Activated CD4-positive, alpha-beta memory T cell treated with anti-CD3 and anti-CD28 coated beads, Interleukin-2, amount 10 ng/mL, durations not matched to agents 7 days and 5 days (primary cell): ENCODE data around the gene KCNH2. TPM values are rescaled to one million over a fixed set of nuclear protein-coding genes. Genes with fewer than 3 reads are reported as not detected.

Source experiments
- CTCF ChIA-PET: fragments of 350-600 bp; sonication (Branson Sonifier 250); formaldehyde crosslinking; loops from one replicate; lab custom pipeline; 2021; ENCODE audit warnings: antibody characterized with exemption, inconsistent platforms; lab: Charles Lee
- POLR2A ChIA-PET: fragments of 350-600 bp; sonication (Branson Sonifier 250); formaldehyde crosslinking; loops from one replicate; lab custom pipeline; 2021; ENCODE audit warnings: antibody characterized with exemption; lab: Charles Lee
- DNase-seq: peaks from one replicate; pipeline ENCODE4 v3.0.0-alpha.2; 2020
- H3K27ac Mint-ChIP-seq: one replicate; pipeline ENCODE4 v1.8.0; 2021; ENCODE audit warnings: mild to moderate bottlenecking, mixed read lengths
- H3K27me3 Mint-ChIP-seq: one replicate; pipeline ENCODE4 v1.8.0; 2021; ENCODE audit warnings: mixed read lengths
- H3K36me3 Mint-ChIP-seq: one replicate; pipeline ENCODE4 v1.8.0; 2021; ENCODE audit warnings: low read depth, mixed read lengths
- H3K4me1 Mint-ChIP-seq: one replicate; pipeline ENCODE4 v1.8.0; 2021; ENCODE audit warnings: mixed read lengths
- H3K4me3 Mint-ChIP-seq: one replicate; pipeline ENCODE4 v1.8.0; 2021; ENCODE audit warnings: mild to moderate bottlenecking, mixed read lengths
- H3K9me3 Mint-ChIP-seq: one replicate; pipeline ENCODE4 v1.8.0; 2021; ENCODE audit warnings: mixed read lengths
- total RNA-seq, 2 experiments: library from RNA; stranded (reverse); gene quantifications; one replicate each; pipeline ENCODE4 v1.2.3, GENCODE V29; 2021

Gene KCNH2
- total RNA-seq, 2 experiments from 2014 or later: 0.15 to 0.38 TPM

DNA sequence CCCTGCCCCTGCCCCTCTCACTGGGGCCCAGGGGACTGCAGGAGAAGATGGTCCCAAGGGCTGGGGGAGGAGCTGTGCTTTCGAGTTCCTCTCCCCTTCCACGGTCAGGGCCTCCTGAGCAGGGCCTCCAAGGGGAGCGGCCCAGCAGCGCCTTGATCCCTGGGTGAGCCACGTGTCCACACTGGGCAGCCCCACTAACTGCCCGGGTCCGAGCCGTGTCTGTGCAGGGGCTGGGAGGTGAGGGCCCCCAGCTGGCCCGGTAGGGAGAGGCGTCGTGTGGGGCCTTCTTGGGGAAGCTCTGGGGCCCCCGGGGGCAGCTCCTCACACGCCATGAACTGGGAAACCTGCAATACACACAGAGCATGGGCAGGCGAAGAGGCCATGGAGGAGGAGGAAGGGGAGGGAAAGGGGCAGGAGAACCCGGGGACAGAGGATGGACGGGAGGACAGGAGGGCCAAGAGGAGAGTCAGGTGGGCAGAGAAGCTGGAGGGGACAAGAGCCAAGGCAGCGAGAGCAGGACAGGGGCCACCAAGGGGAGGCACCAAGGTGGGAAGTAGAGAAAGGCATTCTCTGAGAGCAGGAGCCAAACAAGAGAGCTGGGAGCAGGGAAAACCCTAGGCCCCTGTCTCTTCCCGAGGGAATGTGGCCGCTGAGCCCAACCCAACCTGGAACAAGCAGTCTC is 32.8 kb downstream of the KCNH2 start:
- Mint-ChIP-seq H3K27me3 (peaks cover 5% of the 10 kb centered on the region), H3K9me3 (no peaks in the 10 kb centered on the region), H3K27ac (no peak overlapping the region), H3K4me1 (peaks cover 19% of the 10 kb centered on the region), H3K36me3 (no peaks in the 10 kb centered on the region), H3K4me3 (no peak overlapping the region)
- ChIA-PET POLR2A (no interaction called here), CTCF (no interaction called here)
- DNase-seq: no peak

DNA sequence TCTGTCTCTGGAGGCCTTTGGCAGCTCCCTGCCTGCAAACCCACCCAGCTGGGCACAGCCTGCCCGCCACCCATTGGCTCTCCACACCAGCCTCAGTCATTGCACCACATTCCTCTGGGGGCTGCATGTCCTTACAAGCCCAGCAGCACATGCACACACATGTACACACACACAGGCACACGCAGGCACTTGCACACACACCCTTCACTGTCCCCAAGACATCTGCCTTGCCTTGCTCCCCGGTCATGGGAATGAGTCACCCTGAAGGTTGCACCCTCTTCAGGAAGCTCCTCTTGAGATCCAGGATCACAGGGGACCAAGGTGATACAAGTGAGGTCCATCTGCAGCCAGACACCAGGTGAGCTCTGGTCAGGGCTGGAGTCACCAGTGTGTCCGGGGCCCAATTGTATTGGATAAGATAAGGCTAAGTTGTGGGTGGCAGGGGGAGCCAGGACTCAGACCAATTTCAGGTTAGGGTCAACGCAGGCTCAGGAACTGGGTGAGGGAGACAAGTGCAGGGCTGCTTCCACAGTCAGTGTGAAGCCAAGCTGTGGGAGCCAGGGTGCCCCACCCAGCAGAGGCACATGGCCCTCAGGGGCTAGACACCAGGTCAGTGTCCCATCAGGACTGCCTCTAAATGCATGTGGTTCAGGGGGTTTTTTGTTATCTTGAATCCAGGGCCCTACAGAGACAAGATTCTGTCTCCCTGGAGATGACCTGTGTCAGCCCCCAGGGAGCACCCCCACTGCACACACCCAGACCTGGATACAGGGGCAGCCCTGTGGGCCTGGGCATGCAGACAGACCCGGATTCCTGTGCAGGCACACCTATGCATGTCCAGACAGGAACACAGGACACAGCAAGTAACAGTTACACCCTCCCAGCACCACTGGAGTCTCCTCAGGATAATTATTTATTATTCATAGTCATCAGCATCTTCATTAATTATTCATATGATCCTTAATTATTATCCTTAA is 33.8 kb downstream of the KCNH2 start:
- Mint-ChIP-seq H3K4me1 (peaks cover 20% of the 10 kb centered on the region), H3K36me3 (no peaks in the 10 kb centered on the region), H3K4me3 (no peak overlapping the region), H3K9me3 (no peaks in the 10 kb centered on the region), H3K27ac (no peak overlapping the region), H3K27me3 (peaks cover 5% of the 10 kb centered on the region)
- CTCF ChIA-PET: no interaction called here
- DNase-seq: no peak
- POLR2A ChIA-PET: no interaction called here

DNA sequence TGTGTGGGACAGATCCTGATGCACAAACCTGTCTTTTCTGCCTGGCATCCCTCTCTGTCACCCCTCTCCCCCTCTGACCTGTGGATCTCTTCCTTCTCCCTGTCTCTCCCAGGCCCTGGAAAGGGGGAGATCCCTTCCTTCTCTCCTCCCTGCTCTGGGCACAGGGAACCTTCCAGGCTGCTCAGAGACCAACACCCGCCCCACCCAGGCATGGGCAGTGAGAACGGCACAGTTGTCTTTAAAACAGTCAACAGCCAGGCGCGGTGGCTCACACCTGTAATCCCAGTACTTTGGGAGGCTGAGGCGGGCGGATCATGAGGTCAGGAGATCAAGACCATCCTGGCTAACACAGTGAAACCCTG is 34.7 kb downstream of the KCNH2 start:
- Mint-ChIP-seq H3K4me3 (no peak overlapping the region), H3K4me1 (peaks cover 26% of the 10 kb centered on the region), H3K36me3 (no peaks in the 10 kb centered on the region), H3K9me3 (no peaks in the 10 kb centered on the region), H3K27ac (no peak overlapping the region), H3K27me3 (peaks cover 5% of the 10 kb centered on the region)
- CTCF ChIA-PET: no interaction called here
- POLR2A ChIA-PET: interaction anchor here (0.5 kb wide), 1 partner anchor 8 kb away, joined by 5 read pairs; no protein-coding TSS in a partner anchor
- no peak for DNase-seq

DNA sequence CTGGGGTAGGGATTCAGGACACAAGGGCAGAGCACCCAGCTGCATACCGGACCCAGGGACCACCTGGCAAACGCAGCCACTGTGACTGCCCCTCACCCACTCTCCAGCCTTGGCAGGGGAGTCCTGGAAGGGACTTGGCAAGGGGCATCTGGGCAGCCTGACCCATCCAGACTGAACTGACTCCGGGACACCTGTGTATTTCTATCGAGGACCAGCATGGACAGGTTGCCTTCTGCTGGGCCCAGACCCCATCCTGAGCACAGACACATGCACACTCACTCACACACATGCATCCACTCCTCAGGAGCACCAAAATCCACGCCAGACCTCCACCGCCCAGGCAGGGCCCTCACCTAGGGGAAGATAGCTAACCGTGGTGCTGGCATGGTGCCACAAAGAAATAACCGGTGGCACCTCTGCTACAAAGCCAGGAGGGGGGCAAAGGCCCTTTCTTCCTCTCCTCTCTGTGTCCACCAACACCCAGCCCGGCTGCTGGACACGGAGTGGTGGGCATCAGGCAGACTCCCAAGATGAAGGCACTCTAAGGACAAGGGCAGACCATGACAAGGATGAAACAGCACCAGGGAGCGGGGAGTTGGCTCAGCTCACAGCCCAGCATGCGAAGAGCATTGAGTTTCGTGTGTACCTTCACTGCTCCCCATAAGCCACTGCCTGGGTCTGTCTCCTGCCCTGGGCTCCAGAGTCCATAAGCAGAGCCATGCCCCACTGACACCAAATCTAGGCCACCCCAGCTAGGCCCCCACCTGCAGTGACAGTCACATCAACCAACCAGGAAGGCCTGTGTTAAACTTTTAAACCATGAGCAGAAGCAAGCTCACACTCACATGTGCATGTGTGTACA is 35.3 kb downstream of the KCNH2 start:
- no peak overlapping the region for H3K4me3 Mint-ChIP-seq
- H3K27ac Mint-ChIP-seq: no peak overlapping the region
- H3K9me3 Mint-ChIP-seq: no peaks in the 10 kb centered on the region
- peaks cover 32% of the 10 kb centered on the region for H3K4me1 Mint-ChIP-seq
- peaks cover 2% of the 10 kb centered on the region for H3K27me3 Mint-ChIP-seq
- ChIA-PET CTCF (no interaction called here), POLR2A (interaction anchor here (0.5 kb wide), 1 partner anchor 8 kb away, joined by 5 read pairs; no protein-coding TSS in a partner anchor)
- no peak for DNase-seq
- H3K36me3 Mint-ChIP-seq: no peaks in the 10 kb centered on the region

DNA sequence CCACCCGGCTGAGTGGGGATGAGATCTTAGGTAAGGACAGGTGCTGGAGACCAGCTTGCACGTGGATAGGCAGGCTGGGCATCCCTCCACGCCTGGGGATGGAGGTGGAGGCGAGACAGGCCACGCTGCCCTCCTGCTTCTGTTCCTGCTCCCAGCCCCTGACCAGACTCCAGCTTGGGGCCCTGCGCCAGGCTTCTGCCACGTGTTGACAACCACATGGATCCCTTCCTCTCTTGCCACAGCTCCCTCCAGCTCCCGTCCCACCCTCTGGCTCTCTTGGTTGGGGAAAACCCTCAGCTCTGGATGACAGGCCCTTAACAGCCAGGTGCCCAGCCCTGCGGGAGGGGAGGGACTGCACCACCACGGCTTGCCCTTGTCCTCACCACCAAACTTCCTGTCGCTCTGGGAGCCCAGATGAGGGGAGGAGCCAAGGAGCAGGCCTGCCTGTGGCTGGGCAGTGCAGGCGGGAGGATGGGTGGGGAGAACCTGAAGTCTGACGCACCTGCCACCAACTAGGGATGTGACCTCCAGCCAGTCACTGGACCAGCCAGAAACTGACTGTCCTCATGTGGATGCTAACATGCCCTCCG is 36.0 kb downstream of the KCNH2 start:
- DNase-seq: peak; percentile 73
- ChIA-PET POLR2A (no interaction called here), CTCF (no interaction called here)
- Mint-ChIP-seq H3K9me3 (no peaks in the 10 kb centered on the region), H3K4me3 (no peak overlapping the region), H3K36me3 (no peaks in the 10 kb centered on the region), H3K4me1 (peaks cover 36% of the 10 kb centered on the region), H3K27ac (no peak overlapping the region), H3K27me3 (peaks cover 2% of the 10 kb centered on the region)

DNA sequence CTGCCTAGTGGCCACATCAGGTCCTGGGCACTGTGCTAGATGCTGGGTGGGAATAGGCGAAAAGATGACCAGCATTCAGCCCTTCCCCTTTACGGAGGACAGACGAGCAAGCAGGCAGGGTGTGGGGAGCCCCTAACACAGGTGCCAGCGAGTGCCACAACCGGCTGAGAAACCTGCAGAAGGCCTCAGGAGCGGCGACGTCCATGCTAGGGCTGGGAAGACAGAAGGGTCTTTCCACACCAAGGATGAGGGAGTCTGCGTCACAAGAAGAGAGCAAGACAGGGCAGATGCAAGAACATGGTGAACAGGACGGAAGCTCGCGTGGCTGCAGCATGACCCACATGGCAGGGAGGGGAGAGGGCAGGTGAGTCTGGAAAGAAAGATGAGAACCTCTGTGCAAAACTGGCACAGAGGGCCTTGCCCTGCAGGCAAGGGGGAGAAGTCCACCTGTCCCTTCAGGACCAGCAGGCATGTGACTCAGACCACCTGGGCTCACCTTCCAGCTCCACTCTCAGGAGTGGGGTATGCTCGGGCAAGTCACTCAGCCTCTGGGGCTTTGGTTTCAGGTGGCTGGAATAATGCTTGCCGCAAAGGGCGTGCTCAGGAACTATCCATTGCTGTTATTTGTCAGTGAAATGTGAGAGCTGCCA is 36.6 kb downstream of the KCNH2 start:
- POLR2A ChIA-PET: no interaction called here
- CTCF ChIA-PET: no interaction called here
- DNase-seq: no peak
- peaks cover 2% of the 10 kb centered on the region for H3K27me3 Mint-ChIP-seq
- no peaks in the 10 kb centered on the region for H3K9me3 Mint-ChIP-seq
- no peak overlapping the region for H3K4me3 Mint-ChIP-seq
- no peak overlapping the region for H3K27ac Mint-ChIP-seq
- H3K36me3 Mint-ChIP-seq: no peaks in the 10 kb centered on the region
- peaks cover 36% of the 10 kb centered on the region for H3K4me1 Mint-ChIP-seq

DNA sequence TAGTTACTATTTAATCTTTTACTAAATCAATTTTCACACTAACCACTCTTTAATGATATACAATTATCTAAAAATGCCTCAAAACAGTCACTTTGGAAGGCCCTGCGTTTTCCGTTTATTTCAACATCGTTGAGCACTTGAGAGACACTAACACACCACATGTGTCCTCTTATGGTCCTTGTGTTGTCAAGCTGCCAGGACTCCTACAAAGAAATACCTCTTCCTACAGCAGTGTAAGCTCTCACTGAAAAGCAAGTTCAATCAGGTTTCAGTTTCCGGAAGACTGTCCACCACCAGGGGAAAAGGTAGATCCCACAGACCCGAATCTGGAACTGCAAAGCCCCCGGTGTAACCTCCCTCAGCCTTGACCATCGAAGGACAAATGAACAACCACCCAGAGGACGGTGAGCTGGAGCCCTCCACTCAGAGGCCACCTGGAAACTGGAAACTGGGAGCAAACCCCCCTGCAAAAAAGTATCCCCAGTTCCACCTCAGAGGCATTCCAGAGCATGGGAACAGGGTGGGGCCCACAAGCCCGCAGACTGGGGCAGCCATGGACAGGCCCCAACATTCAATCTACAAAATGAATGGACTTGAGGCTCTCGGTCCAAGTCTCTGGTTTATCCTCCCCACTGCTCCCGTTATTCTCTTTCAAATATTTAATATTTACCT is 37.6 kb downstream of the KCNH2 start:
- H3K4me1 Mint-ChIP-seq: peaks cover 36% of the 10 kb centered on the region
- no peak for DNase-seq
- ChIA-PET CTCF (interaction anchor here (1.1 to 1.5 kb wide), 2 partner anchors 10 to 22 kb away, joined by 4 read pairs; no protein-coding TSS in a partner anchor), POLR2A (no interaction called here)
- H3K4me3 Mint-ChIP-seq: no peak overlapping the region
- H3K27me3 Mint-ChIP-seq: peaks cover under 1% of the 10 kb centered on the region
- H3K9me3 Mint-ChIP-seq: no peaks in the 10 kb centered on the region
- H3K36me3 Mint-ChIP-seq: no peaks in the 10 kb centered on the region
- no peak overlapping the region for H3K27ac Mint-ChIP-seq

DNA sequence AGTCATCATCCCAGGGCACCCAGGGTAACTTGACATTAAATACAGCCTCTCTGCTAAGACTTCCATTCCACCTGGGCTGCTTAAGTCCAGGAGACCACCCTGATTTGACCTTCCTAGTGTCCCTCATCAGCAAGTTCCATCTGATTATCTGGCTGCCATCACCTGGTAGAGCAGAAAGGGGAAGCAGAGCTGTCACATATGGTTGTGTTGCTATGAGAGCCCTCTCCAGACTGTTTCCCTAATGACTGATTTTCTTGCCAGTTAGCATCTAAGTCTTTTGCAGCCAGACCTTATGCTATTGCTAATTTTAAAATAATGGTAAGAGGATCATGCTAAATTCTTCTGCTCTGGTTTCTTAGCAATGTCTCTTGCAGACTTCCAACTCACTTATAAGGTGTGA is 38.7 kb downstream of the KCNH2 start:
- CTCF ChIA-PET: interaction anchor here (1.1 to 1.5 kb wide), 3 partner anchors 9 to 69 kb away, joined by 3 to 4 read pairs (median 4); no protein-coding TSS in a partner anchor
- no peaks in the 10 kb centered on the region for H3K27me3 Mint-ChIP-seq
- H3K4me3 Mint-ChIP-seq: no peak overlapping the region
- POLR2A ChIA-PET: no interaction called here
- no peaks in the 10 kb centered on the region for H3K36me3 Mint-ChIP-seq
- DNase-seq: no peak
- no peaks in the 10 kb centered on the region for H3K9me3 Mint-ChIP-seq
- no peak overlapping the region for H3K27ac Mint-ChIP-seq
- H3K4me1 Mint-ChIP-seq: peaks cover 36% of the 10 kb centered on the region

DNA sequence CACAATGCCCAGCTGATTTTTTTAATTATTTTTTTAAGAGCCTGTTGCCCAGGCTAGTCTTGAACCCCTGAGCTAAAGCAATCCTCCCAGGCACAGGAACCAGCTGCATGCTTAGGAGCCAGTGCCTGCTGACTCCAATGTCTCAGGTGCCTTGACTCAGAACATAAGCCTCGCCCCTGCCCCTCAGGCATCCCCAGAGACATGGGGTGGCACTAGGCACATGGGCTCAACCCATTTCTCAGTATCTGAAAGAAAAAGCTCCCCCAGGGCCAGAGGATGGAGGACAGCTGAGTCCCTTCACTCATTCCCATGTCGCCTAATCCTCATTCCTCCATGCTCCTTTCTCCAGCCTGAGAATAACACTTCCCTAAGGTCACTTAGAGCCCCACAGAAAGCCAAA is 39.1 kb downstream of the KCNH2 start:
- H3K27ac Mint-ChIP-seq: no peak overlapping the region
- CTCF ChIA-PET: interaction anchor here (1.2 to 1.9 kb wide), 5 partner anchors 15 to 160 kb away, joined by 3 to 5 read pairs (median 4); no protein-coding TSS in a partner anchor
- no peaks in the 10 kb centered on the region for H3K9me3 Mint-ChIP-seq
- no peak for DNase-seq
- no peaks in the 10 kb centered on the region for H3K36me3 Mint-ChIP-seq
- POLR2A ChIA-PET: no interaction called here
- no peak overlapping the region for H3K4me3 Mint-ChIP-seq
- peaks cover 36% of the 10 kb centered on the region for H3K4me1 Mint-ChIP-seq
- H3K27me3 Mint-ChIP-seq: no peaks in the 10 kb centered on the region

DNA sequence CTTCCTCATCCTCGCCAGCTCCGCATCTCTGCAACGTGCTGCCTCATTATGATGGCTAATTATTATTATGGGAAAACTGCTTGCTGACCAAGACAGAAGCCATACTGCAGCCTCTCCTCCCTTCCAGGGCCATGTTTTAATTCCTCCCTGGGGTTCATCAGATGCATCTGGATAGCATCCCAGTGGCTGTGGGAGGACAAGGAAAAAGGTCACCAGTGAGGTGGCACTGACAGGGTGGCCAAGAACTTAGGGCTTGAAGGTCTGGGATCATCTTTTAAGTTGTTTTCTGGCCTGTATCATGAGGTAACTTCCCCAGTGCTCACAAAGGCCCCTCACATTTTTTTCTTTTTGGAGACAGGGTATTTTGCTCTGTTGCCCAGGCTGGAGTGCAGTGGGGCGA is 39.6 kb downstream of the KCNH2 start:
- Mint-ChIP-seq H3K36me3 (no peaks in the 10 kb centered on the region), H3K4me3 (no peak overlapping the region), H3K27me3 (no peaks in the 10 kb centered on the region), H3K27ac (no peak overlapping the region), H3K4me1 (peaks cover 36% of the 10 kb centered on the region), H3K9me3 (no peaks in the 10 kb centered on the region)
- ChIA-PET POLR2A (no interaction called here), CTCF (interaction anchor here (0.7 to 1.9 kb wide), 6 partner anchors 16 to 160 kb away, joined by 3 to 5 read pairs (median 4); no protein-coding TSS in a partner anchor)
- DNase-seq: no peak

DNA sequence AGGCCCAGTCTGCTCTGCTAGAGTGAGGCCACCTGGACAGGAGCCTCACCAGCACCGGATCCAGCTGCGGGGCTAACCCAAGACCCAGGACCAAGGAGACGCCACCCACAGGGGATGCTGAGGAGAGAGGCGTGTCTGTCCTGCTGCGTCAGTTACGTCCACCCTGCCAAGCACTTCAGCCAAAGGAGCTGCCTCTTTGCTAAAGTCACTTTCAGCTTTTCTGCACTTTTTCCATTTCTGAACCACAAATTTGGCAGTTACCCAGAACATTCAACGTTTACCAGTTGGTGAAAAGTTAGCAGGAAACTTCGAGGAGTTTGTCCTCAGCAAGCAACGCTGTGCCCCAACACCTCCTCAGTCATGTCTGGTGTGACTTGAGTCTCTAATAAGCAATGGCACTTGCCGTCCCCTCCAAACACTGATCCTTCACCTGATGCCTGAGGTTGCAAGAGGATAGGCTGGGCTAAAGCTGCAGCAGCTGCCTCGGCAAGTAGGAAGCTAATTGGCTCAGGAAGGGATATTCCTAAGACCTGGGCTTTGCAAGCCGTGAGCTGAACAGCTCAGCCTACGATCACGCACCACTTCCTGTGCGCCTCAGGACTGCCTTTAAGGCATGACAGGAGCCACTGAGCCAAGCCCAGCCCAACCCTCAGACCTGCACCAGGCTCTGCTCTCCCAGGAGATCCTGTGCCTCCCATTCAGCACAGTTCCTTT is 40.1 kb downstream of the KCNH2 start:
- POLR2A ChIA-PET: interaction anchor here (1.1 kb wide), 1 partner anchor 14 kb away, joined by 3 read pairs; no protein-coding TSS in a partner anchor
- H3K9me3 Mint-ChIP-seq: no peaks in the 10 kb centered on the region

More for the DNA sequence above, 40.1 kb downstream of the KCNH2 start:
- peaks cover 36% of the 10 kb centered on the region for H3K4me1 Mint-ChIP-seq
- H3K36me3 Mint-ChIP-seq: no peaks in the 10 kb centered on the region
- CTCF ChIA-PET: interaction anchor here (0.5 to 1.9 kb wide), 7 partner anchors 16 to 452 kb away, joined by 3 to 5 read pairs (median 4); no protein-coding TSS in a partner anchor
- H3K4me3 Mint-ChIP-seq: no peak overlapping the region
- no peaks in the 10 kb centered on the region for H3K27me3 Mint-ChIP-seq
- peak; percentile 43 for DNase-seq
- H3K27ac Mint-ChIP-seq: peak overlapping the region; percentile 31
